Liver (tissue), 9 donors: ENCODE data around the gene NEUROD4. TPM values are rescaled to one million over a fixed set of nuclear protein-coding genes. Genes with fewer than 3 reads are reported as not detected.

Source experiments
- DNase-seq: peaks from one replicate; pipeline ENCODE4 v3.0.0-alpha.2; 2017; ENCODE audit warnings: low spot score
- H3K27ac ChIP-seq, 2 donors: one replicate each; pipeline ENCODE4 v1.7.0; 2013; ENCODE audit warnings: inconsistent platforms in 2 of 2, low read length in 2 of 2, control low read depth in 1 of 2, low read depth in 1 of 2, mild to moderate bottlenecking in 1 of 2
- H3K27me3 ChIP-seq, 4 donors: one replicate each; pipeline versions ENCODE4 v1.6.1 to v1.7.0; 2013; ENCODE audit warnings: low read length in 3 of 4, inconsistent platforms in 1 of 4, mild to moderate bottlenecking in 1 of 4, moderate library complexity in 1 of 4; ENCODE audit not compliant: control insufficient read depth in 4 of 4, insufficient read depth in 4 of 4
- H3K36me3 ChIP-seq, 4 donors: one replicate each; pipeline versions ENCODE4 v1.6.1 to v1.7.0; 2013; ENCODE audit warnings: low read length in 3 of 4, mild to moderate bottlenecking in 3 of 4, low read depth in 1 of 4, moderate library complexity in 1 of 4; ENCODE audit not compliant: control insufficient read depth in 4 of 4, insufficient read depth in 3 of 4
- H3K4me1 ChIP-seq, 4 donors: one replicate each; pipeline versions ENCODE4 v1.6.1 to v1.7.0; 2013; ENCODE audit warnings: low read length in 3 of 4, mild to moderate bottlenecking in 3 of 4, moderate library complexity in 1 of 4; ENCODE audit not compliant: control insufficient read depth in 4 of 4, insufficient read depth in 4 of 4
- H3K4me3 ChIP-seq, 3 donors: one replicate each; pipeline versions ENCODE4 v1.6.1 to v1.7.0; 2013; ENCODE audit warnings: low read length in 3 of 3, control low read depth in 1 of 3, low read depth in 1 of 3, mild to moderate bottlenecking in 1 of 3
- H3K9ac ChIP-seq, 2 donors: one replicate each; pipeline ENCODE4 v1.7.0; 2013; ENCODE audit warnings: low read length in 2 of 2, mild to moderate bottlenecking in 2 of 2, moderate library complexity in 2 of 2, control low read depth in 1 of 2, low read depth in 1 of 2
- H3K9me3 ChIP-seq, 4 donors: one replicate each; pipeline versions ENCODE4 v1.6.1 to v1.7.0; 2013; ENCODE audit warnings: low read length in 3 of 4; ENCODE audit not compliant: control insufficient read depth in 4 of 4
- ATF3 ChIP-seq: IDR thresholded peaks from 2 replicates; pipeline ENCODE4 v1.6.1; 2016; ENCODE audit warnings: antibody characterized with exemption
- CTCF ChIP-seq: fragments of 150-350 bp; IDR thresholded peaks from 2 replicates; pipeline ENCODE4 v1.5.1; 2017; ENCODE audit warnings: improper control_type of control experiment, low read depth, low read length; ENCODE audit not compliant: missing input control
- EGR1 ChIP-seq, 2 donors: IDR thresholded peaks; 2 replicates each; pipeline ENCODE4 v1.6.1; 2016 to 2018; ENCODE audit warnings: antibody characterized with exemption in 2 of 2, low read depth in 2 of 2
- FOXA1 ChIP-seq: IDR thresholded peaks from 2 replicates; pipeline ENCODE4 v1.6.1; 2016; ENCODE audit warnings: antibody characterized with exemption
- FOXA2 ChIP-seq: IDR thresholded peaks from 2 replicates; pipeline ENCODE4 v1.6.1; 2016; ENCODE audit warnings: antibody characterized with exemption
- GABPA ChIP-seq, 2 donors: IDR thresholded peaks in 1 of 2; conservative IDR thresholded peaks in 1 of 2; 2 replicates each; pipeline ENCODE4 v1.6.1; 2016; ENCODE audit warnings: antibody characterized with exemption in 2 of 2, mild to moderate bottlenecking in 1 of 2, moderate library complexity in 1 of 2
- HNF4A ChIP-seq, 2 donors: conservative IDR thresholded peaks; 2 replicates each; pipeline ENCODE4 v1.6.1; 2016; ENCODE audit warnings: antibody characterized with exemption in 2 of 2, mild to moderate bottlenecking in 2 of 2
- JUND ChIP-seq, 2 donors: IDR thresholded peaks; 2 replicates each; pipeline ENCODE4 v1.6.1; 2016; ENCODE audit warnings: antibody characterized with exemption in 2 of 2
- NR2F2 ChIP-seq: IDR thresholded peaks from 2 replicates; pipeline ENCODE4 v1.6.1; 2016; ENCODE audit warnings: antibody characterized with exemption
- RAD21 ChIP-seq, 2 donors: IDR thresholded peaks; 2 replicates each; pipeline ENCODE4 v1.6.1; 2016; ENCODE audit warnings: antibody characterized with exemption in 2 of 2, mild to moderate bottlenecking in 2 of 2
- REST ChIP-seq: IDR thresholded peaks from 2 replicates; pipeline ENCODE4 v1.6.1; 2016; ENCODE audit warnings: antibody characterized with exemption, mild to moderate bottlenecking
- RXRA ChIP-seq, 2 donors: IDR thresholded peaks; 2 replicates each; pipeline ENCODE4 v1.6.1; 2017 to 2018; ENCODE audit warnings: antibody characterized with exemption in 2 of 2, mild to moderate bottlenecking in 1 of 2
- SP1 ChIP-seq: IDR thresholded peaks from 2 replicates; pipeline ENCODE4 v1.6.1; 2018; ENCODE audit warnings: antibody characterized with exemption, mild to moderate bottlenecking
- TAF1 ChIP-seq: conservative IDR thresholded peaks from 2 replicates; pipeline ENCODE4 v1.6.1; 2016; ENCODE audit warnings: antibody characterized with exemption, mild to moderate bottlenecking
- YY1 ChIP-seq: IDR thresholded peaks from 2 replicates; pipeline ENCODE4 v1.6.1; 2016; ENCODE audit warnings: antibody characterized with exemption, mild to moderate bottlenecking
- ZBTB33 ChIP-seq: IDR thresholded peaks from 2 replicates; pipeline ENCODE4 v1.6.1; 2016; ENCODE audit warnings: antibody characterized with exemption
- WGBS: extraction: QIAGEN DNeasy Blood & Tissue Kit; methylation state at CpG from one replicate; pipeline ENCODE4 v1.1.7; 2013; 5-methylcytosine and 5-hydroxymethylcytosine counted together
- polyA plus RNA-seq, 2 donors: library from polyadenylated mRNA; stranded (reverse) in 1 of 2; unstranded in 1 of 2; fragments of 200-250 nt in 1 of 2; fragments of >200 nt in 1 of 2; fragmentation: Nextera tagmentation in 1 of 2; extraction: Ambion mirVana in 1 of 2; gene quantifications; one replicate each; pipeline versions ENCODE4 v1.2.1 to v1.2.3, GENCODE V29; 2013 to 2015
- total RNA-seq, 2 donors: library from RNA; depleted of rRNA; stranded (reverse); fragments of >200 nt; gene quantifications; one replicate each; pipeline ENCODE4 v1.2.3, GENCODE V29; 2014
- donor health status: healthy.
- donor health status: healthy.
- donor health status: healthy.
- donor health status: healthy.
- donor health status: healthy.

Gene NEUROD4
- total and polyA plus RNA-seq, 4 donors, result not detected

GRCh38 chr12:54977857-54978256, 41.9 kb upstream of the NEUROD4 start:
- H3K4me1 ChIP-seq, result peaks cover 0 to 6% (median 2%) of the 10 kb centered on the region in 4 donors
- H3K27me3 ChIP-seq, result no peaks in the 10 kb centered on the region
- H3K4me3 ChIP-seq, result no peak overlapping the region
- no peaks in the 10 kb centered on the region for H3K9me3 ChIP-seq
- no peak for DNase-seq
- H3K27ac ChIP-seq, result no peak overlapping the region
- no peak overlapping the region for H3K9ac ChIP-seq
- no peaks in the 10 kb centered on the region for H3K36me3 ChIP-seq
- 73% methylated on average over 5 of the region's 5 CpGs for WGBS
- no peak for TF ChIP-seq CTCF
- no peak for TF ChIP-seq ZBTB33

- peak; percentile 60 for DNase-seq
- Histone ChIP-seq H3K9me3 (no peaks in the 10 kb centered on the region), H3K9ac (no peak overlapping the region), H3K27me3 (no peaks in the 10 kb centered on the region), H3K36me3 (no peaks in the 10 kb centered on the region), H3K4me3 (no peak overlapping the region), H3K4me1 (peaks cover 0 to 6% (median 3%) of the 10 kb centered on the region in 4 donors), H3K27ac (no peak overlapping the region)
- TF ChIP-seq REST (no peak), RXRA (IDR thresholded peaks at IDR 0.05) (no peak), ATF3 (no peak), NR2F2 (no peak), ZBTB33 (no peak), JUND (IDR thresholded peaks at IDR 0.05) (no peak), TAF1 (no peak), SP1 (no peak), FOXA1 (no peak), CTCF (no peak), RAD21 (IDR thresholded peaks at IDR 0.05) (no peak), FOXA2 (no peak), HNF4A (conservative IDR thresholded peaks at IDR 0.05) (no peak), GABPA (IDR thresholded peaks at IDR 0.05 in 1 of 2, conservative IDR thresholded peaks at IDR 0.05 in 1 of 2) (no peak), YY1 (no peak), EGR1 (IDR thresholded peaks at IDR 0.05; ENCODE audit: low read depth in 2 of 2) (no peak)
- 83% methylated on average over 5 of the region's 5 CpGs for WGBS
Measured at GRCh38 chr12:54980341-54980740, 39.4 kb upstream of the NEUROD4 start.
